HG03520 (cell line): ENCODE data around the gene NUP35.

Source experiments
- ATAC-seq: cut with Tn5 transposase; IDR thresholded peaks from one replicate; pipeline ENCODE4 v1.9.1; 2021; ENCODE audit warnings: mild to moderate bottlenecking, moderate library complexity; ENCODE audit not compliant: unreplicated experiment

The NUP35 gene

DNA sequence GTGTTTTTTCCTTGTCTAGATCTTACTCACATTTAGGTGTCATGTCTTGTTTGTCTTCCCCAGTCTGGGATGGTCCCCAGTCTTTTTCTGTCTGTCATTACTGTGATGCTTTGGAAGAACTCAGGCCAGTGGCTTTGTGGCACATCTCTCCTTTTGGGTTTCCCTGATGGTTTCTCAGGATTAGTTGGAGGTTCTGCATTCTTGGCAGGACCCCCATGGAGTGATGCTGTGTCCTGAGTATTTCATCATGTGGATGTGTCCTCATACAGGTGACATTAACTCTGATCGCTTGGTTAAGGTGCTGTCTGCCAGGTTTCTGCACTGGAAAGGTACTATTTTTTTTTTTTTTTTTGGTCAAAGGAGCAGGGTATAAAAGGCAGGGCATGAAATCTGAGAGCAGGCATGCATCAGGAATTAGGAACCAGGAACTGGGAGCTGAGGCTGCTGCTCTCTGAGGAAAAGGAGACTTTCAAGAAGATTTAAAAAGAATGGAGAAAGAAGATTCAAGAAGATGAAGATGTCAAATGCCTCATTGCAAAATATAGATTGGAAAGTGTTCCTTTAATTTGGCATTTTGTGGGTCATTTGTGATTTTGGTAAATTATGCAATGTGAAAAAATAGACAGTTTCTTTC lies 85.3 kb downstream of the NUP35 start:
- ATAC-seq, result no peak
